ENCODE data around the gene TDG.
"Not testable (repeated sequence)": the region's sequence is repeated elsewhere in the genome, so short reads cannot be mapped to it uniquely, and the experiment has no call there.

TDG gene

DNA sequence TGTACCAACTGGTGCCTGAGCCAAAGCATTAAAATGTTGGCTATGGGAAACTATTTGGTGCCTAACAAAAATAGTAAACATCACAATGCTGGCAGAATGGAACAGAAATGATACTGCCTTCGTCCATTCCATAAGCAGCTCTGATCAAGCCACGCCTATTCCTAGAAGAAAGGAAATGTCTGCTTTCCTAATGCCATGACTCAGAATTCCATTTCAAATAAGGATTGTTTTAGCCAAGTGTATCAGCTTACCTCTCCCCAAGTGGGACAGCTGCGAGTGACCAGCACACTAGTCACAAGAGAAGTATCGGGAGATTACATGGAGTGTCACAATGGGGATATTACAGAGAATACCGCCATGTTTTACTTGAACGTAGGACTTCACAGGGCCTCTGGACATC lies 45.6 kb downstream of the TDG start:
- Histone ChIP-seq H3K9me3 (ENCODE audit: control insufficient read depth in 1 of 2, low read length in 2 of 2) (no peaks in the 10 kb centered on the region), H3K4me3 (ENCODE audit: low read depth in 1 of 2, low read length in 2 of 2) (no peak overlapping the region), H3K9ac (ENCODE audit: low read depth in 1 of 2, low read length in 2 of 2) (no peak overlapping the region), H3K36me3 (ENCODE audit: control insufficient read depth in 1 of 2, insufficient read depth in 2 of 2, low read length in 2 of 2) (no peaks in the 10 kb centered on the region), H3K27me3 (ENCODE audit: control insufficient read depth in 1 of 2, insufficient read depth in 2 of 2, low read length in 2 of 2) (no peaks in the 10 kb centered on the region), H3K4me1 (ENCODE audit: control insufficient read depth in 1 of 2, insufficient read depth in 2 of 2, low read length in 2 of 2) (no peaks in the 10 kb centered on the region), H3K27ac (ENCODE audit: low read depth, low read length) (no peak overlapping the region)

GRCh38 chr12:104012331-104012730 lies 46.7 kb downstream of the TDG start:
- Histone ChIP-seq H3K4me3 (ENCODE audit: low read depth in 1 of 2, low read length in 2 of 2) (no peak overlapping the region), H3K4me1 (ENCODE audit: control insufficient read depth in 1 of 2, insufficient read depth in 2 of 2, low read length in 2 of 2) (no peaks in the 10 kb centered on the region), H3K9ac (ENCODE audit: low read depth in 1 of 2, low read length in 2 of 2) (no peak overlapping the region), H3K27ac (ENCODE audit: low read depth, low read length) (no peak overlapping the region), H3K27me3 (ENCODE audit: control insufficient read depth in 1 of 2, insufficient read depth in 2 of 2, low read length in 2 of 2) (no peaks in the 10 kb centered on the region), H3K36me3 (ENCODE audit: control insufficient read depth in 1 of 2, insufficient read depth in 2 of 2, low read length in 2 of 2) (no peaks in the 10 kb centered on the region), H3K9me3 (ENCODE audit: control insufficient read depth in 1 of 2, low read length in 2 of 2) (no peaks in the 10 kb centered on the region)

GRCh38 chr12:104021862-104022261 lies 56.2 kb downstream of the TDG start:
- not testable (repeated sequence) for H3K27ac ChIP-seq (ENCODE audit: low read depth, low read length); H3K4me3 ChIP-seq (ENCODE audit: low read depth in 1 of 2, low read length in 2 of 2); H3K36me3 ChIP-seq (ENCODE audit: control insufficient read depth in 1 of 2, insufficient read depth in 2 of 2, low read length in 2 of 2); H3K9ac ChIP-seq (ENCODE audit: low read depth in 1 of 2, low read length in 2 of 2); H3K9me3 ChIP-seq (ENCODE audit: control insufficient read depth in 1 of 2, low read length in 2 of 2); H3K27me3 ChIP-seq (ENCODE audit: control insufficient read depth in 1 of 2, insufficient read depth in 2 of 2, low read length in 2 of 2); H3K4me1 ChIP-seq (ENCODE audit: control insufficient read depth in 1 of 2, insufficient read depth in 2 of 2, low read length in 2 of 2)

GRCh38 chr12:104022786-104023185 lies 57.1 kb downstream of the TDG start:
- Histone ChIP-seq H3K27ac (ENCODE audit: low read depth, low read length) (no peak overlapping the region), H3K4me3 (ENCODE audit: low read depth in 1 of 2, low read length in 2 of 2) (no peak overlapping the region), H3K36me3 (ENCODE audit: control insufficient read depth in 1 of 2, insufficient read depth in 2 of 2, low read length in 2 of 2) (no peaks in the 10 kb centered on the region), H3K4me1 (ENCODE audit: control insufficient read depth in 1 of 2, insufficient read depth in 2 of 2, low read length in 2 of 2) (no peaks in the 10 kb centered on the region), H3K27me3 (ENCODE audit: control insufficient read depth in 1 of 2, insufficient read depth in 2 of 2, low read length in 2 of 2) (no peaks in the 10 kb centered on the region), H3K9me3 (ENCODE audit: control insufficient read depth in 1 of 2, low read length in 2 of 2) (peaks cover 0 to 2% of the 10 kb centered on the region in 2 donors), H3K9ac (ENCODE audit: low read depth in 1 of 2, low read length in 2 of 2) (no peak overlapping the region)

DNA sequence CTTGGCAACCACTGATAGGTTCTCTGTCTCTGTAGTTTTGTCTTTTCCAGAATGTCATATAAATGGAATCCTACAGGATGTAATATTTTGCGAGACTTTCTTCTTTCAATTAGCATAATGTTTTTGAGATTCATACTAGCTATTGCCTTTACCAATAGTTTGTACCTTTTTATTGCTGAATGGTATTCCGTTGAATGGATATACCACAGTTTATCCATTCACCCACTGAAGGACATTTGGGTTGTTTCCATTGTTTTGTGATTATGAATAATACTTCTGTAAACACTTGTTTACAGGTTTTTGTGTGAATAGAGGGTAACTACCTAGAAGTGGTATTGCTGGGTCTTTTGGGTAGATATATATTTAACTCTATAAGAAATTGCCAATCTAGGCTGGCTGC lies 58.0 kb downstream of the TDG start:
- no peak overlapping the region for H3K27ac ChIP-seq (ENCODE audit: low read depth, low read length)
- H3K9ac ChIP-seq (ENCODE audit: low read depth in 1 of 2, low read length in 2 of 2), result no peak overlapping the region
- H3K27me3 ChIP-seq (ENCODE audit: control insufficient read depth in 1 of 2, insufficient read depth in 2 of 2, low read length in 2 of 2), result no peaks in the 10 kb centered on the region
- H3K36me3 ChIP-seq (ENCODE audit: control insufficient read depth in 1 of 2, insufficient read depth in 2 of 2, low read length in 2 of 2), result no peaks in the 10 kb centered on the region
- no peak overlapping the region for H3K4me3 ChIP-seq (ENCODE audit: low read depth in 1 of 2, low read length in 2 of 2)
- H3K9me3 ChIP-seq (ENCODE audit: control insufficient read depth in 1 of 2, low read length in 2 of 2), result peaks cover 0 to 2% of the 10 kb centered on the region in 2 donors
- no peaks in the 10 kb centered on the region for H3K4me1 ChIP-seq (ENCODE audit: control insufficient read depth in 1 of 2, insufficient read depth in 2 of 2, low read length in 2 of 2)

DNA sequence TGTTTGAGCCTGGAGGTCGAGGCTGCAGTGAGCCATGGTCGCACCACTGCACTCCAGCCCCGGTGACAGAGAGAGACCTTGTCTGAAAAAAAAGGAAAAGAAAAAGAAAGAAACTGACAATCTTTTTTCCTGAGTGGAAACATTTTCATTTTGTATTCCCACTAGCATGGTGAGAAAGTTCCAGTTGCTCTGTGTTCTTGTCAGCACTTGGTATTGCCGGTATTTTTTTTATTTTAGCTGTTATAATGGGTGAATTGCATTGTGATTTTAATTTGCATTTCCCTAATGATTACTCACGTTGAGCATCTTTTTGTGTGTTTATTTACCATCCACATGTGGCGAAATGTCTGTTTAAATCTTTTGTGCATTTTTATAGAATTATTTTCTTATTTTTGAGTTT lies 58.7 kb downstream of the TDG start:
- no peaks in the 10 kb centered on the region for H3K4me1 ChIP-seq (ENCODE audit: control insufficient read depth in 1 of 2, insufficient read depth in 2 of 2, low read length in 2 of 2)
- no peak overlapping the region for H3K4me3 ChIP-seq (ENCODE audit: low read depth in 1 of 2, low read length in 2 of 2)
- H3K9me3 ChIP-seq (ENCODE audit: control insufficient read depth in 1 of 2, low read length in 2 of 2), result peaks cover 0 to 2% of the 10 kb centered on the region in 2 donors
- no peaks in the 10 kb centered on the region for H3K36me3 ChIP-seq (ENCODE audit: control insufficient read depth in 1 of 2, insufficient read depth in 2 of 2, low read length in 2 of 2)
- no peaks in the 10 kb centered on the region for H3K27me3 ChIP-seq (ENCODE audit: control insufficient read depth in 1 of 2, insufficient read depth in 2 of 2, low read length in 2 of 2)
- no peak overlapping the region for H3K27ac ChIP-seq (ENCODE audit: low read depth, low read length)
- no peak overlapping the region for H3K9ac ChIP-seq (ENCODE audit: low read depth in 1 of 2, low read length in 2 of 2)

DNA sequence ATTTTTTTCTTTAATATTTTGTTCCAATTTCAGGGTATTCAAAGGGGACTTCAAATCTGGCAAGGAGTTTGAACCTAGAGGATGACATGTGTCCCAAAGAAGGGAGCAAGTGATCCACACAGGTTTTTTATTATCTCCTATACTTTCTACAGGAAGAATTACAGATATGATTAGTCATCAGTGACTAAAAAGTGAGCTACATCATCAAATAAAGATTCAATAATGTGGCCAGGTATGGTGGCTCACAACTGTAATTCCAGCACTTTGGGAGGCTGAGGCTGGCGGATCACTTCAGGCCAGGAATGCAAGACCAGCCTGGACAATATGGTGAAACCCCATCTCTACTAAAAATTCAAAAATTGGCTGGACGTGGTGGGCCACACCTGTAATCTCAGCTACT lies 60.1 kb downstream of the TDG start:
- no peak overlapping the region for H3K27ac ChIP-seq (ENCODE audit: low read depth, low read length)
- H3K9ac ChIP-seq (ENCODE audit: low read depth in 1 of 2, low read length in 2 of 2), result no peak overlapping the region
- H3K9me3 ChIP-seq (ENCODE audit: control insufficient read depth in 1 of 2, low read length in 2 of 2), result peaks cover 0 to 2% of the 10 kb centered on the region in 2 donors
- H3K27me3 ChIP-seq (ENCODE audit: control insufficient read depth in 1 of 2, insufficient read depth in 2 of 2, low read length in 2 of 2), result no peaks in the 10 kb centered on the region
- H3K4me1 ChIP-seq (ENCODE audit: control insufficient read depth in 1 of 2, insufficient read depth in 2 of 2, low read length in 2 of 2), result no peaks in the 10 kb centered on the region
- H3K36me3 ChIP-seq (ENCODE audit: control insufficient read depth in 1 of 2, insufficient read depth in 2 of 2, low read length in 2 of 2), result no peaks in the 10 kb centered on the region
- H3K4me3 ChIP-seq (ENCODE audit: low read depth in 1 of 2, low read length in 2 of 2), result no peak overlapping the region

DNA sequence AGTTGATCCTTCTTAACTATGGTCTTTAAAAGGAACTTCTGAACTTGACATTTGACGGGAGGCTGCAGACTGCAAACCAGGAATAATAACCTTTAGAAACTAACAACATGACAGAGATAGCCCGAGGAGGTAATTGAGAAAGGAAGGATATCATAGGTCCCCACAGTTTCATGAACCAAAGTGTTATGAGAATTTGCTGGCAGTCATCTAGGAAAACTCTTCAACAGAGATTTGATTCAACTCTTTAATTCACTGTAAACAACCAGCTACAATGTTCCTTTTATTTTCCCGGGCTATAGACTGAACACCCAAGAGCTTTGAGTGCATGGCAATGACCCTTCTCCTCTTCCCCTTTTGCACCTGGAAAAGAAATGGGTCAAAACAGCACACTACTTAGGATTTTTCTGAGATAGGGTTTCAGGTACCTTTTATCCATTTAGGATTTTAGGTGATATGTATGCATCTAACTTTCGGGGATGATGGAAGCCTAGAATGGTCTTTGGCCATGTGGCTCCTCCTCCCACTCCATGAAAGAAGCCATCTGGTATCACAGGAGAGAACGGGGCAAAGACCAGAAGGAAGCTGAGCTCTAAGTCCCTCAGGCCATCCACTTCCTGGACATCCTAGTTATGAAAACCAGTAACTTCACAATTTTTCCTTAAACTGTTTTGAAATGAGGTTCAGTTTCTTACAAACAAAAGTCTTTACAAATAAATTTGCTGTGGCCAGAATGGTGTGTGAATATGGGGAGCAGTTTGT lies 61.3 kb downstream of the TDG start:
- Histone ChIP-seq H3K27ac (ENCODE audit: low read depth, low read length) (no peak overlapping the region), H3K36me3 (ENCODE audit: control insufficient read depth in 1 of 2, insufficient read depth in 2 of 2, low read length in 2 of 2) (no peaks in the 10 kb centered on the region), H3K9me3 (ENCODE audit: control insufficient read depth in 1 of 2, low read length in 2 of 2) (peaks cover 0 to 2% of the 10 kb centered on the region in 2 donors), H3K9ac (ENCODE audit: low read depth in 1 of 2, low read length in 2 of 2) (no peak overlapping the region), H3K27me3 (ENCODE audit: control insufficient read depth in 1 of 2, insufficient read depth in 2 of 2, low read length in 2 of 2) (no peaks in the 10 kb centered on the region), H3K4me1 (ENCODE audit: control insufficient read depth in 1 of 2, insufficient read depth in 2 of 2, low read length in 2 of 2) (no peaks in the 10 kb centered on the region), H3K4me3 (ENCODE audit: low read depth in 1 of 2, low read length in 2 of 2) (no peak overlapping the region)

GRCh38 chr12:104030596-104030995 lies 64.9 kb downstream of the TDG start:
- H3K27me3 ChIP-seq (ENCODE audit: control insufficient read depth in 1 of 2, insufficient read depth in 2 of 2, low read length in 2 of 2); H3K4me1 ChIP-seq (ENCODE audit: control insufficient read depth in 1 of 2, insufficient read depth in 2 of 2, low read length in 2 of 2); H3K9me3 ChIP-seq (ENCODE audit: control insufficient read depth in 1 of 2, low read length in 2 of 2); H3K4me3 ChIP-seq (ENCODE audit: low read depth in 1 of 2, low read length in 2 of 2); H3K9ac ChIP-seq (ENCODE audit: low read depth in 1 of 2, low read length in 2 of 2); H3K27ac ChIP-seq (ENCODE audit: low read depth, low read length); H3K36me3 ChIP-seq (ENCODE audit: control insufficient read depth in 1 of 2, insufficient read depth in 2 of 2, low read length in 2 of 2): not testable (repeated sequence)

DNA sequence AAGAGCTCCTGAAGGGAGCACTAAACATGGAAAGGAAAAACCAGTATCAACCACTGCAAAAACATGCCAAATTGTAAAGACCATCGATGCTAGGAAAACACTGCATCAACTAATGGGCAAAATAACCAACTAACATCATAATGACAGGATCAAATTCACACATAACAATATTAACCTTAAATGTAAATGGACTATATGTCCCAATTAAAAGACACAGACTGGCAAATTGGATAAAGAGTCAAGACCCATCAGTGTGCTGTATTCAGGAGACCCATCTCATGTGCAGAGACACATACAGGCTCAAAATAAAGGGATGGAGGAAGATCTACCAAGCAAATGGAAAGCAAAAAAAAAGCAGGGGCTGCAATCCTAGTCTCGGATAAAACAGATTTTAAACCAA lies 70.5 kb downstream of the TDG start:
- not testable (repeated sequence) for H3K27me3 ChIP-seq (ENCODE audit: control insufficient read depth in 1 of 2, insufficient read depth in 2 of 2, low read length in 2 of 2); H3K9ac ChIP-seq (ENCODE audit: low read depth in 1 of 2, low read length in 2 of 2); H3K27ac ChIP-seq (ENCODE audit: low read depth, low read length); H3K36me3 ChIP-seq (ENCODE audit: control insufficient read depth in 1 of 2, insufficient read depth in 2 of 2, low read length in 2 of 2); H3K4me1 ChIP-seq (ENCODE audit: control insufficient read depth in 1 of 2, insufficient read depth in 2 of 2, low read length in 2 of 2); H3K4me3 ChIP-seq (ENCODE audit: low read depth in 1 of 2, low read length in 2 of 2); H3K9me3 ChIP-seq (ENCODE audit: control insufficient read depth in 1 of 2, low read length in 2 of 2)

Measured in duodenal mucosa (tissue), 2 donors.